Astrocyte (in vitro differentiated cells and primary cell): ENCODE results near the gene S100PBP. TPM values are rescaled to one million over a fixed set of nuclear protein-coding genes. Genes with fewer than 3 reads are reported as not detected.
A peak's percentile ranks its signal among the peaks of the same experiment; 100 is the strongest.

Source experiments
- DNase-seq: peaks from one replicate; pipeline ENCODE4 v3.0.0-alpha.2; 2010; ENCODE audit warnings: low read depth
- FAIRE-seq: peaks from 2 replicates; lab custom pipeline; 2011; peaks lifted over from hg19 to GRCh38; lab: Jason Lieb, UNC
- H2AFZ ChIP-seq: 2 replicates; pipeline ENCODE4 v1.6.0; 2012; ENCODE audit warnings: low read depth, low read length, inconsistent platforms
- H3K27ac ChIP-seq: 2 replicates; pipeline ENCODE4 v1.5.1; 2011; ENCODE audit warnings: low read depth, low read length, inconsistent platforms
- H3K27me3 ChIP-seq: 2 replicates; pipeline ENCODE4 v1.6.0; 2011; ENCODE audit warnings: low read length, inconsistent platforms; ENCODE audit not compliant: insufficient read depth
- H3K36me3 ChIP-seq: 2 replicates; pipeline ENCODE4 v1.5.1; 2011; ENCODE audit warnings: low read length, inconsistent platforms; ENCODE audit not compliant: insufficient read depth
- H3K4me1 ChIP-seq: 2 replicates; pipeline ENCODE4 v1.5.1; 2011; ENCODE audit warnings: low read length, inconsistent platforms; ENCODE audit not compliant: insufficient read depth
- H3K4me2 ChIP-seq: 2 replicates; pipeline ENCODE4 v1.6.0; 2012; ENCODE audit warnings: low read length, inconsistent platforms
- H3K4me3 ChIP-seq: 2 replicates; pipeline ENCODE4 v1.5.1; 2011; ENCODE audit warnings: low read depth, mild to moderate bottlenecking, low read length, inconsistent platforms; ENCODE audit not compliant: insufficient read depth
- H3K79me2 ChIP-seq: 2 replicates; pipeline ENCODE4 v1.6.0; 2012; ENCODE audit warnings: mild to moderate bottlenecking, low read length, inconsistent platforms; ENCODE audit not compliant: insufficient read depth
- H3K9ac ChIP-seq: 2 replicates; pipeline ENCODE4 v1.6.0; 2012; ENCODE audit warnings: mild to moderate bottlenecking, low read length, inconsistent platforms
- H3K9me3 ChIP-seq: 2 replicates; pipeline ENCODE4 v1.5.1; 2012; ENCODE audit warnings: low read depth, mild to moderate bottlenecking, low read length, inconsistent platforms; ENCODE audit not compliant: insufficient read depth
- H4K20me1 ChIP-seq: 2 replicates; pipeline ENCODE4 v1.6.0; 2012; ENCODE audit warnings: low read length, inconsistent platforms; ENCODE audit not compliant: insufficient read depth
- H3K27ac Mint-ChIP-seq: one replicate; pipeline ENCODE4 v1.8.0; 2021; ENCODE audit warnings: mild to moderate bottlenecking, mixed read lengths; ENCODE audit not compliant: unreplicated experiment
- H3K27me3 Mint-ChIP-seq: one replicate; pipeline ENCODE4 v1.8.0; 2021; ENCODE audit warnings: low read depth, mixed read lengths; ENCODE audit not compliant: unreplicated experiment
- H3K36me3 Mint-ChIP-seq: one replicate; pipeline ENCODE4 v1.8.0; 2021; ENCODE audit warnings: low read depth, mixed read lengths; ENCODE audit not compliant: unreplicated experiment
- H3K4me1 Mint-ChIP-seq: one replicate; pipeline ENCODE4 v1.8.0; 2021; ENCODE audit warnings: low read depth, mixed read lengths; ENCODE audit not compliant: unreplicated experiment
- H3K4me3 Mint-ChIP-seq: one replicate; pipeline ENCODE4 v1.8.0; 2021; ENCODE audit warnings: mild to moderate bottlenecking, moderate library complexity, mixed read lengths; ENCODE audit not compliant: unreplicated experiment
- H3K9me3 Mint-ChIP-seq: one replicate; pipeline ENCODE4 v1.8.0; 2021; ENCODE audit warnings: mild to moderate bottlenecking, mixed read lengths; ENCODE audit not compliant: unreplicated experiment
- EZH2 ChIP-seq: IDR thresholded peaks from 2 replicates; pipeline ENCODE4 v1.6.1; 2012; ENCODE audit warnings: mild to moderate bottlenecking, low read length, inconsistent platforms; ENCODE audit not compliant: insufficient read depth
- total RNA-seq: library from RNA; stranded (reverse); gene quantifications from 2 replicates; pipeline ENCODE4 v1.2.1, GENCODE V29; 2021
- TF ChIP-seq, protein P1 (sequence below): IDR thresholded peaks from 2 replicates; pipeline ENCODE4 v1.5.1; 2011; ENCODE audit warnings: low read depth, mild to moderate bottlenecking, inconsistent platforms, low read length, moderate library complexity; ENCODE audit not compliant: insufficient read depth

S100PBP gene
- total RNA-seq, 1 donor from 2014 or later, result 40.3 TPM

DNA sequence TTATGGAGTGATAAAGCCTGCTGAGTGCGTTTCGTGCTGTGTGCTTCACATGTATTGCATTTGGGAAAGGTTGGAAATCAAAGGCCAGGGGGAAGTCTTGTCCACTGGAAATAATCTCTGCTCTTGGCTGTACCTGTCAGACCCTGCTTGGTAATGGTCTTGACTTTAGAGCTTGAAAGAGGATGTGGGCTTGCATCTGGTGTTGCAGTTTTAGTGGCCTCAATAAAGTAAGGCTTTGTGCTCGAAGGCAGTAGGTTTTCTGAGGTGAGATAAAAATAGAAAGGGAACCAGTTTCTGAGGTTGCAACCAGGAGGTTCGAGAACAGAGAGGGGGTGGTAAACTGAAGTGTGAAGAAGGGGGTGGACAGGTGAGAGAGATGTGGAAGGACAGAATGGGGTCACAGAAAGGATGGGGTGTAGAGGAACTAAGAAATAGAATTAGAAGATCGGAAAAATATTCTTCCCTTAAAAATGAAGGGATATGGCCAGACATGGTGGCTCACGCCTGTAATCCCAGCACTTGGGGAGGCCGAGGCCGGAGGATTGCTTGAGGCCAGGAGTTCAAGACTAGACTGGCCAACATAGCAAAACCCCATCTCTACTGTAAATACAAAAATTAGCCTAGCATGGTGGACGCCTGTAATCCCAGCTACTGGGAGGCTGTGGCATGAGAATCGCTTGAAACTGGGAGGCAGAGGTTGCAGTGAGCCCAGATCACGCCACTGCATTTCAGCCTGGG lies 1.5 kb downstream of the S100PBP start:
- H3K9me3 Mint-ChIP-seq, result no peaks in the 10 kb centered on the region
- TF ChIP-seq EZH2, result no peak
- TF ChIP-seq, protein P1, sequence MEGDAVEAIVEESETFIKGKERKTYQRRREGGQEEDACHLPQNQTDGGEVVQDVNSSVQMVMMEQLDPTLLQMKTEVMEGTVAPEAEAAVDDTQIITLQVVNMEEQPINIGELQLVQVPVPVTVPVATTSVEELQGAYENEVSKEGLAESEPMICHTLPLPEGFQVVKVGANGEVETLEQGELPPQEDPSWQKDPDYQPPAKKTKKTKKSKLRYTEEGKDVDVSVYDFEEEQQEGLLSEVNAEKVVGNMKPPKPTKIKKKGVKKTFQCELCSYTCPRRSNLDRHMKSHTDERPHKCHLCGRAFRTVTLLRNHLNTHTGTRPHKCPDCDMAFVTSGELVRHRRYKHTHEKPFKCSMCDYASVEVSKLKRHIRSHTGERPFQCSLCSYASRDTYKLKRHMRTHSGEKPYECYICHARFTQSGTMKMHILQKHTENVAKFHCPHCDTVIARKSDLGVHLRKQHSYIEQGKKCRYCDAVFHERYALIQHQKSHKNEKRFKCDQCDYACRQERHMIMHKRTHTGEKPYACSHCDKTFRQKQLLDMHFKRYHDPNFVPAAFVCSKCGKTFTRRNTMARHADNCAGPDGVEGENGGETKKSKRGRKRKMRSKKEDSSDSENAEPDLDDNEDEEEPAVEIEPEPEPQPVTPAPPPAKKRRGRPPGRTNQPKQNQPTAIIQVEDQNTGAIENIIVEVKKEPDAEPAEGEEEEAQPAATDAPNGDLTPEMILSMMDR, result no peak
- Histone ChIP-seq H3K4me3 (peak overlapping the region; percentile 95), H4K20me1 (peaks cover 17% of the 10 kb centered on the region), H3K27ac (peak overlapping the region; percentile 95), H3K9me3 (no peaks in the 10 kb centered on the region), H3K27me3 (no peaks in the 10 kb centered on the region), H3K79me2 (peaks cover 82% of the 10 kb centered on the region), H3K4me2 (peak overlapping the region; percentile 88), H2AFZ (no peak overlapping the region), H3K4me1 (peaks cover 24% of the 10 kb centered on the region), H3K9ac (peak overlapping the region; percentile 95), H3K36me3 (no peaks in the 10 kb centered on the region)
- peaks cover 11% of the 10 kb centered on the region for H3K36me3 Mint-ChIP-seq
- FAIRE-seq (no peak), DNase-seq (no peak)
- H3K4me1 Mint-ChIP-seq, result peaks cover 16% of the 10 kb centered on the region
- H3K27ac Mint-ChIP-seq, result peak overlapping the region; percentile 85
- H3K27me3 Mint-ChIP-seq, result no peaks in the 10 kb centered on the region
- peak overlapping the region; percentile 98 for H3K4me3 Mint-ChIP-seq

- no peak for TF ChIP-seq EZH2
- TF ChIP-seq, protein P1, result no peak
- peaks cover 28% of the 10 kb centered on the region for H3K79me2 ChIP-seq
- H3K27ac ChIP-seq, result no peak overlapping the region
- no peak overlapping the region for H3K4me3 ChIP-seq
- no peak overlapping the region for H2AFZ ChIP-seq
- no peaks in the 10 kb centered on the region for H3K9me3 Mint-ChIP-seq
- peaks cover 32% of the 10 kb centered on the region for H3K36me3 ChIP-seq
- no peak for DNase-seq
- H3K27me3 Mint-ChIP-seq, result no peaks in the 10 kb centered on the region
- no peaks in the 10 kb centered on the region for H4K20me1 ChIP-seq
- H3K4me2 ChIP-seq, result no peak overlapping the region
- H3K9me3 ChIP-seq, result no peaks in the 10 kb centered on the region
- H3K4me3 Mint-ChIP-seq, result no peak overlapping the region
- H3K4me1 ChIP-seq, result no peaks in the 10 kb centered on the region
- no peak overlapping the region for H3K27ac Mint-ChIP-seq
- no peak for FAIRE-seq
- no peak overlapping the region for H3K9ac ChIP-seq
- no peaks in the 10 kb centered on the region for H3K4me1 Mint-ChIP-seq
- peaks cover 8% of the 10 kb centered on the region for H3K36me3 Mint-ChIP-seq
- no peaks in the 10 kb centered on the region for H3K27me3 ChIP-seq
Measured at GRCh38 chr1:32825181-32825580, 7.7 kb downstream of the S100PBP start.

DNA sequence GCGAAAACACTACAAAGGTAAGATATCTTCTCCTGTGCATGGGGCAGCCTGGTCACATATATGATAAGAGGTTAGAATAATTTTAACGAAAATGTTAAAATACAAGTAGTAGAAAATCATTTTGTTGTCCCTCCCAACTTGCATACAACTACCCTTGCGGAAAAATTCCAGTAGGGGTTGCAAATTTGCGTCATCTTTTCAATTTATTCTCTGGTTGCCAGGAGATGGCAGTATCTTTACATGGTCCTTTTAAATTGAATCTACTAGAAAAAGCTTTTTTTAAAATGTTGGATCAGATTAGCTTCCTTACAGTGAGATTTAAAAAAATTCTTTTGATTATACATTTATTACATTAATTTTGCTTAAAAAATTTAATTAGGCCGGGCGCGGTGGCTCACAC lies 10.9 kb downstream of the S100PBP start:
- TF ChIP-seq, protein P1, result no peak
- TF ChIP-seq EZH2, result no peak
- no peak for DNase-seq
- Histone ChIP-seq H3K4me1 (no peaks in the 10 kb centered on the region), H3K27ac (no peak overlapping the region), H3K4me3 (no peak overlapping the region), H4K20me1 (no peaks in the 10 kb centered on the region), H3K79me2 (peaks cover 4% of the 10 kb centered on the region), H3K4me2 (no peak overlapping the region), H3K9ac (no peak overlapping the region), H3K36me3 (peaks cover 50% of the 10 kb centered on the region), H3K27me3 (no peaks in the 10 kb centered on the region), H2AFZ (no peak overlapping the region), H3K9me3 (no peaks in the 10 kb centered on the region)
- FAIRE-seq, result no peak
- no peak overlapping the region for H3K27ac Mint-ChIP-seq
- H3K9me3 Mint-ChIP-seq, result no peaks in the 10 kb centered on the region
- H3K27me3 Mint-ChIP-seq, result no peaks in the 10 kb centered on the region
- no peak overlapping the region for H3K4me3 Mint-ChIP-seq
- H3K4me1 Mint-ChIP-seq, result no peaks in the 10 kb centered on the region
- peaks cover 8% of the 10 kb centered on the region for H3K36me3 Mint-ChIP-seq
